ENCODE measurements around the gene HELZ. TPM values are rescaled to one million over a fixed set of nuclear protein-coding genes. Genes with fewer than 3 reads are reported as not detected.

HELZ gene
- total and polyA plus RNA-seq, 10 donors: 2.5 to 154 (median 88.7) TPM

- no peaks in the 10 kb centered on the region for H3K27me3 ChIP-seq (replicated peaks in 1 of 7)
- DNase-seq: no peak
- no peak overlapping the region for H3K27ac ChIP-seq
- TF ChIP-seq POLR2AphosphoS5 (IDR thresholded peaks at IDR 0.05): no peak
- TF ChIP-seq CTCF (IDR thresholded peaks at IDR 0.05 in 8 of 11, conservative IDR thresholded peaks at IDR 0.05 in 3 of 11): no peak
- TF ChIP-seq POLR2A (IDR thresholded peaks at IDR 0.05): no peak
- H3K9me3 ChIP-seq: no peaks in the 10 kb centered on the region
- H3K36me3 ChIP-seq: peaks cover 0 to 81% (median 24%) of the 10 kb centered on the region in 6 donors
- intact Hi-C loops (cut with DNase I; ENCODE audit: low total_unique reads): no loop called here
- H3K4me3 ChIP-seq: no peak overlapping the region
- H3K4me1 ChIP-seq: peaks cover 0 to 17% (median 0%) of the 10 kb centered on the region in 6 donors
- 93 to 99% (median 96%) methylated on average over 4 of the region's 4 CpGs for WGBS, 5 donors
Observed at GRCh38 chr17:67186782-67187181, 58.2 kb downstream of the HELZ start.

GRCh38 chr17:67183531-67183930, 61.5 kb downstream of the HELZ start:
- no peak overlapping the region for H3K27ac ChIP-seq
- H3K36me3 ChIP-seq: peaks cover 0 to 78% (median 14%) of the 10 kb centered on the region in 6 donors
- H3K9me3 ChIP-seq: no peaks in the 10 kb centered on the region
- no peak for DNase-seq
- peaks cover 0 to 17% (median 0%) of the 10 kb centered on the region in 6 donors for H3K4me1 ChIP-seq
- H3K27me3 ChIP-seq (replicated peaks in 1 of 7): no peaks in the 10 kb centered on the region
- TF ChIP-seq POLR2AphosphoS5 (IDR thresholded peaks at IDR 0.05) (no peak), POLR2A (IDR thresholded peaks at IDR 0.05) (no peak), CTCF (IDR thresholded peaks at IDR 0.05 in 8 of 11, conservative IDR thresholded peaks at IDR 0.05 in 3 of 11) (no peak)
- intact Hi-C loops (cut with DNase I; ENCODE audit: low total_unique reads): no loop called here
- H3K4me3 ChIP-seq: no peak overlapping the region
- WGBS, 5 donors: 54 to 81% (median 76%) methylated on average over 1 of the region's 1 CpG

GRCh38 chr17:67181825-67182224, 63.2 kb downstream of the HELZ start:
- WGBS, 5 donors: 93 to 97% (median 97%) methylated on average over 3 of the region's 3 CpGs
- H3K4me3 ChIP-seq: no peak overlapping the region
- no peak overlapping the region for H3K27ac ChIP-seq
- H3K27me3 ChIP-seq (replicated peaks in 1 of 7): no peaks in the 10 kb centered on the region
- TF ChIP-seq POLR2A (IDR thresholded peaks at IDR 0.05) (no peak), CTCF (IDR thresholded peaks at IDR 0.05 in 8 of 11, conservative IDR thresholded peaks at IDR 0.05 in 3 of 11) (no peak), POLR2AphosphoS5 (IDR thresholded peaks at IDR 0.05) (no peak)
- peaks cover 0 to 17% (median 0%) of the 10 kb centered on the region in 6 donors for H3K4me1 ChIP-seq
- intact Hi-C loops (cut with DNase I; ENCODE audit: low total_unique reads): no loop called here
- H3K36me3 ChIP-seq: peaks cover 0 to 78% (median 10%) of the 10 kb centered on the region in 6 donors
- no peaks in the 10 kb centered on the region for H3K9me3 ChIP-seq
- DNase-seq: no peak

- intact Hi-C loops (cut with DNase I; ENCODE audit: low total_unique reads): no loop called here
- Histone ChIP-seq H3K9me3 (no peaks in the 10 kb centered on the region), H3K4me1 (peaks cover 0 to 17% (median 0%) of the 10 kb centered on the region in 6 donors), H3K4me3 (no peak overlapping the region), H3K36me3 (peaks cover 0 to 83% (median 15%) of the 10 kb centered on the region in 6 donors), H3K27ac (no peak overlapping the region), H3K27me3 (replicated peaks in 1 of 7) (no peaks in the 10 kb centered on the region)
- TF ChIP-seq POLR2AphosphoS5 (IDR thresholded peaks at IDR 0.05): no peak
- TF ChIP-seq POLR2A (IDR thresholded peaks at IDR 0.05): no peak
- TF ChIP-seq CTCF (IDR thresholded peaks at IDR 0.05 in 8 of 11, conservative IDR thresholded peaks at IDR 0.05 in 3 of 11): no peak
- no peak for DNase-seq
- WGBS, 5 donors: 52 to 83% (median 74%) methylated on average over 5 of the region's 5 CpGs
Observed at GRCh38 chr17:67180275-67180674, 64.7 kb downstream of the HELZ start.
